ENCODE data around the gene SRD5A1. TPM values are rescaled to one million over a fixed set of nuclear protein-coding genes. Genes with fewer than 3 reads are reported as not detected.

The SRD5A1 gene
- total RNA-seq, 4 donors from 2014 or later, result 2.2 to 5.6 (median 3.4) TPM

- Histone ChIP-seq H3K36me3 (peaks cover 0 to 100% of the 10 kb centered on the region in 2 donors), H3K4me1 (no peaks in the 10 kb centered on the region), H3K27ac (no peak overlapping the region), H3K27me3 (no peaks in the 10 kb centered on the region), H3K9me3 (no peaks in the 10 kb centered on the region), H3K4me3 (no peak overlapping the region)
- TF ChIP-seq POLR2AphosphoS5 (IDR thresholded peaks at IDR 0.05), result no peak
- TF ChIP-seq EP300 (IDR thresholded peaks at IDR 0.05), result no peak
- TF ChIP-seq, protein P1, sequence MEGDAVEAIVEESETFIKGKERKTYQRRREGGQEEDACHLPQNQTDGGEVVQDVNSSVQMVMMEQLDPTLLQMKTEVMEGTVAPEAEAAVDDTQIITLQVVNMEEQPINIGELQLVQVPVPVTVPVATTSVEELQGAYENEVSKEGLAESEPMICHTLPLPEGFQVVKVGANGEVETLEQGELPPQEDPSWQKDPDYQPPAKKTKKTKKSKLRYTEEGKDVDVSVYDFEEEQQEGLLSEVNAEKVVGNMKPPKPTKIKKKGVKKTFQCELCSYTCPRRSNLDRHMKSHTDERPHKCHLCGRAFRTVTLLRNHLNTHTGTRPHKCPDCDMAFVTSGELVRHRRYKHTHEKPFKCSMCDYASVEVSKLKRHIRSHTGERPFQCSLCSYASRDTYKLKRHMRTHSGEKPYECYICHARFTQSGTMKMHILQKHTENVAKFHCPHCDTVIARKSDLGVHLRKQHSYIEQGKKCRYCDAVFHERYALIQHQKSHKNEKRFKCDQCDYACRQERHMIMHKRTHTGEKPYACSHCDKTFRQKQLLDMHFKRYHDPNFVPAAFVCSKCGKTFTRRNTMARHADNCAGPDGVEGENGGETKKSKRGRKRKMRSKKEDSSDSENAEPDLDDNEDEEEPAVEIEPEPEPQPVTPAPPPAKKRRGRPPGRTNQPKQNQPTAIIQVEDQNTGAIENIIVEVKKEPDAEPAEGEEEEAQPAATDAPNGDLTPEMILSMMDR (IDR thresholded peaks at IDR 0.05), result no peak
- TF ChIP-seq POLR2A (IDR thresholded peaks at IDR 0.05), result no peak
- 81 to 86% methylated on average over 2 to 5 of the region's 5 CpGs for WGBS, 2 donors (ENCODE audit: low coverage in 1 of 2)
- ATAC-seq, result no peak
Measured at GRCh38 chr5:6607559-6607936, 25.7 kb upstream of the SRD5A1 start.

DNA sequence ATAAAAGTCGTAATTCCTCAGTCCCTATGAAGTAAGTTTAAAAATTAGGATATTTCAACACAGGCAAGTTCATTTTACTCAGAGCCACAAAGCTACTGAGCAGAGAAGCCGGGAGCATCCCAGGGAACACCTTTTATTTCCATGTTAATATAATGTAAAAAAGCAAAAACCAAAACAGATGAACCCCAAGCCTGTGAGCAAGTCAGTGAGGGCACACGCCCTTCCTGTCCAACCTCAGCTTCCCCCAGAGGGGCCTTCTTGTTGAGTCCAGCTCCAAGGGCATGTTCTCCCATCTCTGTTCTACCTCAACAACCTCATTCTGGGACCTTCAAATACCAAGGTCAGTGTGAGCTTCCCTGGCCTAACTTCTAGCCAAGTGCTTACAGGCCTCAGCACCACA lies 25.2 kb upstream of the SRD5A1 start:
- Histone ChIP-seq H3K27ac (no peak overlapping the region), H3K4me3 (no peak overlapping the region), H3K27me3 (no peaks in the 10 kb centered on the region), H3K4me1 (no peaks in the 10 kb centered on the region), H3K9me3 (no peaks in the 10 kb centered on the region), H3K36me3 (peaks cover 0 to 100% of the 10 kb centered on the region in 2 donors)
- TF ChIP-seq POLR2A (IDR thresholded peaks at IDR 0.05) (no peak), POLR2AphosphoS5 (IDR thresholded peaks at IDR 0.05) (no peak), EP300 (IDR thresholded peaks at IDR 0.05) (no peak)
- TF ChIP-seq, protein P1 (IDR thresholded peaks at IDR 0.05), result no peak
- 77 to 95% methylated on average over 2 to 3 of the region's 3 CpGs for WGBS, 2 donors (ENCODE audit: low coverage in 1 of 2)
- no peak for ATAC-seq

DNA sequence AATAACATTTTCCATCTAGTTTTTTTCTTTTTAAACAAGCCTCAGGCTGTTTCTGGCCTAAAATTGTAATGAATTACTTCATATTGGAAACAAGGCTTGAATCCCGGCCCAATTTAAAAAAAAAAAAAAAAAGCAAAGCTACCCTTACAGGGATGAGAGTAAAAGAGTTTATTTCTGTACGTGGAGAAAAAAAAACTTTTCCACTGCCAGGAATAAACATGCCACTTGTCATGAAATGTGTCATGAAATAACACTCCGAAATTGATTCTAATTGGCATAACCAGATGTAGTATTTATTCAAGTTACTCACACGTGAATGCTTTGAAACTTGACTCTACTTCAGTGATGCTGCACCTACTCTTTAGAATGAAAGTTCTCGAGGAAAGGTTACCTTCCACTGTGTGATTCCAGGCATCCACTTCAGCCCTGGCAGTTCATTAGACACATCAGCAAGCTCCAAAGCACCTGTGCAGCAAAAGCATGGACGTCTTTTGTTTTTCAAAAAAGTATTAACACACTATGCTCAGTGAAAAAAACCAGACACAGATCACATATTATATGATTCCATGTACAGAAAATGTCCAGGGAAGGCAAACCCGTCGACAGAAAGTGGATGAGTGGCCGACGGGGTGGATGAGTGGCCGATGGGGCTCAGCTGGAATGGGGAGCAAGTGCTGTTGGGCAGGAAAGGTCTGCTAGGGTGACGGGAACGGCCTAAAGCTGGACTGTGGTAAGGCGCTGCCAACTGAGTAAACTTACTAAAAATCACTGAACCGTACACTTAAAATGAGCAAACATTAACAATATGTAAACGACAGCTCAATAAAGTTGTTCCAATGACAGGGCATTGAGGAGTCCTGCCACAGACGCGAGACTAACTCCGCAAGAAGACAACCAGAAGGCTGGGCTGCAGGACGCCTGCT lies 21.6 kb upstream of the SRD5A1 start:
- WGBS, 2 donors (ENCODE audit: low coverage in 1 of 2), result 74 to 77% methylated on average over 15 to 20 of the region's 20 CpGs
- TF ChIP-seq, protein P1 (IDR thresholded peaks at IDR 0.05), result no peak
- TF ChIP-seq POLR2AphosphoS5 (IDR thresholded peaks at IDR 0.05) (no peak), POLR2A (IDR thresholded peaks at IDR 0.05) (no peak), EP300 (IDR thresholded peaks at IDR 0.05) (no peak)
- no peak overlapping the region for H3K4me3 ChIP-seq
- H3K27ac ChIP-seq, result no peak overlapping the region
- H3K9me3 ChIP-seq, result no peaks in the 10 kb centered on the region
- H3K27me3 ChIP-seq, result no peaks in the 10 kb centered on the region
- ATAC-seq, result no peak
- H3K36me3 ChIP-seq, result peaks cover 4 to 100% of the 10 kb centered on the region in 2 donors
- H3K4me1 ChIP-seq, result no peaks in the 10 kb centered on the region

DNA sequence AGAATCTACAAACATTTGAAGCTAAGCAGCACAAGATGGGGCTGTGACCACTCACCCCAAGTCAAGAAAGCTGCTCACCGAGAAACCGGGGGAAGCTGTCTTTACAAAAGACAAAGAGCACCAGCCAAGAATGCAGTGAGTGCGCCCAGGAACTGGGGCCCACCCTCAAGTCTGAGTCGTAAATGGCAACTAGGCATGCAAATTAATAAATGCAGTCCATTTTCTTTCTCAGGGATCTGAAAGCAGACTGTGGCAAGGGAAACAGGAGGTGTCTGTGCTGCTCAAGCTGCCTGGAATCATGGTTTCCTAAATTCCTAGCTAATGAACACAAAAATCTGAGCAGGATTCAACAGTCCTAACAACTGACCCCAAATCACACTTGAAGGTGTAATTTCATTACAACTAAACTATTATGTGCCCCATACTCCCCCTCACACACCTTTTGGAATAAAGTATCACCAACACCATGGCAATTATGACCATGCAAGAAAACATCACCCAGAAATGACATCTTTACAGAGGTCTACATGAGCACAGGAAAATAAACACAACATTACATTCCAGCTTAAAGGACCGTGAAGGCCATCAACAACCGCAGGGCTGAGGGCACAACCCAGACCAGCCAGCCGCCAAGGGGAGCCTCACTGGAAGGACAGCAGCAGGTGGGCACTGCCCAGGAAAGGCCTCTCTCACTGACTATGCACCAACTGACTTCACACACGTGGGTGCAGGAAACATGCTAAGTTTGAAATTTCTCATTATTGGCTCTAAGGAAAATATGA lies 18.0 kb upstream of the SRD5A1 start:
- H3K36me3 ChIP-seq, result peaks cover 4 to 100% of the 10 kb centered on the region in 2 donors
- no peak overlapping the region for H3K4me3 ChIP-seq
- no peak overlapping the region for H3K27ac ChIP-seq
- H3K9me3 ChIP-seq, result no peaks in the 10 kb centered on the region
- TF ChIP-seq POLR2A (IDR thresholded peaks at IDR 0.05), result no peak
- TF ChIP-seq, protein P1 (IDR thresholded peaks at IDR 0.05), result no peak
- TF ChIP-seq POLR2AphosphoS5 (IDR thresholded peaks at IDR 0.05), result no peak
- TF ChIP-seq EP300 (IDR thresholded peaks at IDR 0.05), result no peak
- no peaks in the 10 kb centered on the region for H3K27me3 ChIP-seq
- no peak for ATAC-seq
- no peaks in the 10 kb centered on the region for H3K4me1 ChIP-seq
- WGBS, 2 donors (ENCODE audit: low coverage in 1 of 2), result 72 to 83% methylated on average over 8 of the region's 8 CpGs

Measured in gastroesophageal sphincter (tissue), 4 donors.